Kidney (tissue), 14 donors: ENCODE measurements around the gene TENT5C. TPM values are rescaled to one million over a fixed set of nuclear protein-coding genes. Genes with fewer than 3 reads are reported as not detected.

ENCODE experiments used
- DNase-seq, 5 donors: peaks; one replicate each; pipeline ENCODE4 v3.0.0-alpha.2; 2013 to 2020
- FAIRE-seq: peaks from 2 replicates; lab custom pipeline; 2012; peaks lifted over from hg19 to GRCh38; lab: Jason Lieb, UNC
- H3K27ac ChIP-seq, 2 donors: one replicate each; pipeline ENCODE4 v1.7.0; 2013; ENCODE audit warnings: low read depth in 2 of 2, low read length in 2 of 2, inconsistent platforms in 1 of 2
- H3K27me3 ChIP-seq: one replicate; pipeline ENCODE4 v1.7.1; 2013; ENCODE audit warnings: low read length, inconsistent platforms; ENCODE audit not compliant: control insufficient read depth, insufficient read depth
- H3K36me3 ChIP-seq, 3 donors: one replicate each; pipeline versions ENCODE4 v1.7.0 to v1.7.1; 2013; ENCODE audit warnings: low read length in 3 of 3, control low read depth in 1 of 3, inconsistent platforms in 1 of 3; ENCODE audit not compliant: insufficient read depth in 3 of 3, control insufficient read depth in 2 of 3
- H3K4me1 ChIP-seq, 3 donors: one replicate each; pipeline versions ENCODE4 v1.7.0 to v1.7.1; 2013; ENCODE audit warnings: low read length in 3 of 3, inconsistent platforms in 1 of 3, low read depth in 1 of 3; ENCODE audit not compliant: control insufficient read depth in 2 of 3, insufficient read depth in 2 of 3
- H3K4me3 ChIP-seq, 3 donors: one replicate each; pipeline versions ENCODE4 v1.7.0 to v1.8.1; 2013; ENCODE audit warnings: low read length in 3 of 3, control low read depth in 1 of 3, inconsistent platforms in 1 of 3
- H3K9ac ChIP-seq, 3 donors: one replicate each; pipeline versions ENCODE4 v1.7.0 to v1.7.1; 2013; ENCODE audit warnings: low read length in 3 of 3, control low read depth in 1 of 3, inconsistent platforms in 1 of 3
- H3K9me3 ChIP-seq, 3 donors: one replicate each; pipeline versions ENCODE4 v1.7.0 to v1.7.1; 2013; ENCODE audit warnings: low read length in 3 of 3, control low read depth in 1 of 3, inconsistent platforms in 1 of 3; ENCODE audit not compliant: control insufficient read depth in 2 of 3, insufficient read depth in 1 of 3
- CTCF ChIP-seq: IDR thresholded peaks from 3 replicates; pipeline ENCODE4 v1.5.1; 2012; ENCODE audit warnings: mild to moderate bottlenecking, moderate library complexity, borderline replicate concordance; ENCODE audit not compliant: insufficient read depth; ENCODE audit errors: extremely low read depth
- intact Hi-C: fragments of 100-400 bp; cut with DNase I; formaldehyde crosslinking; loops from one replicate; pipeline ENCODE4 v1.11.1; 2022
- polyA plus RNA-seq: library from polyadenylated mRNA; stranded (reverse); fragments of 350-450 nt; fragmentation: Illumina TruSeq; extraction: RNeasy Lipid Tissue Mini Kit (QIAGEN cat#74804); gene quantifications from one replicate; pipeline ENCODE4 v1.2.3, GENCODE V29; 2014; ENCODE audit warnings: low read depth, low replicate concordance; ENCODE audit not compliant: insufficient read depth
- total RNA-seq: library from RNA; stranded (reverse); fragmentation: NEBNext Ultra II Directional; extraction: Animal tissue kit (Norgen Biotek cat#: 25700); gene quantifications from one replicate; pipeline ENCODE4 v1.2.1, GENCODE V29; 2021
- donor health status: control.
- donor health status: control.
- donor health status: control.
- donor health status: control.
- donor health status: control.
- donor health status: DM: yes; HTN: yes; CAD: no.
- donor health status: Normal renal cell carcinoma (clear cell type).

Gene TENT5C
- total and polyA plus RNA-seq, 2 donors from 2014 or later, result 6.1 to 22.2 TPM

GRCh38 chr1:117623698-117624097 lies 17.9 kb downstream of the TENT5C start:
- no peak for FAIRE-seq

GRCh38 chr1:117627546-117628130 lies 21.8 kb downstream of the TENT5C start:
- Histone ChIP-seq H3K4me1 (peaks cover 0 to 8% (median 5%) of the 10 kb centered on the region in 3 donors), H3K36me3 (peaks cover 0 to 11% (median 7%) of the 10 kb centered on the region in 3 donors), H3K4me3 (no peak overlapping the region), H3K27me3 (no peaks in the 10 kb centered on the region), H3K9me3 (no peaks in the 10 kb centered on the region), H3K27ac (no peak overlapping the region), H3K9ac (no peak overlapping the region)
- no peak for FAIRE-seq
- DNase-seq, result no peak
- intact Hi-C loops, result no loop called here
- no peak for TF ChIP-seq CTCF

More at GRCh38 chr1:117623698-117624097, 17.9 kb downstream of the TENT5C start:
- no peak overlapping the region for H3K9ac ChIP-seq
- H3K27ac ChIP-seq, result no peak overlapping the region
- no peak for DNase-seq
- TF ChIP-seq CTCF, result no peak
- no peak overlapping the region for H3K4me3 ChIP-seq
- intact Hi-C loops, result no loop called here
- peaks cover 0 to 5% (median 0%) of the 10 kb centered on the region in 3 donors for H3K4me1 ChIP-seq
- no peaks in the 10 kb centered on the region for H3K27me3 ChIP-seq
- H3K9me3 ChIP-seq, result no peaks in the 10 kb centered on the region
- H3K36me3 ChIP-seq, result peaks cover 0 to 11% (median 7%) of the 10 kb centered on the region in 3 donors

- H3K4me1 ChIP-seq, result peaks cover 0 to 13% (median 6%) of the 10 kb centered on the region in 3 donors
- H3K36me3 ChIP-seq, result peaks cover 0 to 7% (median 4%) of the 10 kb centered on the region in 3 donors
- DNase-seq (no peak), FAIRE-seq (no peak)
- no peak overlapping the region for H3K27ac ChIP-seq
- H3K9me3 ChIP-seq, result no peaks in the 10 kb centered on the region
- H3K4me3 ChIP-seq, result no peak overlapping the region
- H3K9ac ChIP-seq, result no peak overlapping the region
- no peaks in the 10 kb centered on the region for H3K27me3 ChIP-seq
- intact Hi-C loops, result no loop called here
- no peak for TF ChIP-seq CTCF
These were observed 22.5 kb downstream of the TENT5C start for GRCh38 chr1:117628343-117628742.
